ENCODE results near the gene GLMN. TPM values are rescaled to one million over a fixed set of nuclear protein-coding genes. Genes with fewer than 3 reads are reported as not detected.

The GLMN gene
- polyA plus RNA-seq, 2 donors = 7.5 to 22.1 TPM

- Histone ChIP-seq H3K36me3 (ENCODE audit: control insufficient read depth in 2 of 2, insufficient read depth in 2 of 2, low read length in 1 of 2) (peaks cover 0 to 8% of the 10 kb centered on the region in 2 donors), H3K4me1 (ENCODE audit: control insufficient read depth in 2 of 2, insufficient read depth in 2 of 2, low read length in 1 of 2) (no peaks in the 10 kb centered on the region), H3K4me3 (ENCODE audit: low read depth in 1 of 2, low read length in 2 of 2) (no peak overlapping the region), H3K27me3 (ENCODE audit: control insufficient read depth in 1 of 2, insufficient read depth in 2 of 2, low read length in 2 of 2) (no peaks in the 10 kb centered on the region), H3K9me3 (ENCODE audit: control insufficient read depth in 2 of 2, insufficient read depth in 1 of 2, low read depth in 1 of 2, low read length in 1 of 2) (peaks cover 0 to 9% of the 10 kb centered on the region in 2 donors), H3K27ac (ENCODE audit: low read depth in 2 of 2, low read length in 1 of 2) (no peak overlapping the region)
- WGBS, 2 donors = 89 to 97% methylated on average over 1 of the region's 1 CpG
Observed at GRCh38 chr1:92326681-92327080, 27.9 kb upstream of the GLMN start.

DNA sequence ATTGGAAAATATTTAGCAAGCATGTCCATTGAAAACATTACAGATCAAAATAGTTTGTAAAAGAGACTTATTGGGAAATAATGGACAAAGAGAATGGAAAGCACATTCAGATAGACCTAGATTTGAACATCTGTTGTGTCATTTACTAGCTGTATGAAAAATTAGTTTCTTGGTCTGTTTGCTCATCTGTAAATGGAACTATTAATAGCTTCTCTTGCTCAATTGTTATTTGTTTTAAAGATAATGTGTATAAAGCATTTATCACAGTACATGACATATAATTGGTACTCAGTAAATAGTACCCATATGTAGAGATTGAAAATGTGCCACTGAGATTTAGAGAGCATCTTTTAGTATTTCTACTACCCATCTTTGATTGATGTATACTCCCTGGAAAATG is 26.0 kb upstream of the GLMN start:
- no peaks in the 10 kb centered on the region for H3K4me1 ChIP-seq (ENCODE audit: control insufficient read depth in 2 of 2, insufficient read depth in 2 of 2, low read length in 1 of 2)
- no peak overlapping the region for H3K27ac ChIP-seq (ENCODE audit: low read depth in 2 of 2, low read length in 1 of 2)
- H3K27me3 ChIP-seq (ENCODE audit: control insufficient read depth in 1 of 2, insufficient read depth in 2 of 2, low read length in 2 of 2) = no peaks in the 10 kb centered on the region
- peaks cover 0 to 8% of the 10 kb centered on the region in 2 donors for H3K36me3 ChIP-seq (ENCODE audit: control insufficient read depth in 2 of 2, insufficient read depth in 2 of 2, low read length in 1 of 2)
- H3K4me3 ChIP-seq (ENCODE audit: low read depth in 1 of 2, low read length in 2 of 2) = no peak overlapping the region
- peaks cover 0 to 9% of the 10 kb centered on the region in 2 donors for H3K9me3 ChIP-seq (ENCODE audit: control insufficient read depth in 2 of 2, insufficient read depth in 1 of 2, low read depth in 1 of 2, low read length in 1 of 2)

DNA sequence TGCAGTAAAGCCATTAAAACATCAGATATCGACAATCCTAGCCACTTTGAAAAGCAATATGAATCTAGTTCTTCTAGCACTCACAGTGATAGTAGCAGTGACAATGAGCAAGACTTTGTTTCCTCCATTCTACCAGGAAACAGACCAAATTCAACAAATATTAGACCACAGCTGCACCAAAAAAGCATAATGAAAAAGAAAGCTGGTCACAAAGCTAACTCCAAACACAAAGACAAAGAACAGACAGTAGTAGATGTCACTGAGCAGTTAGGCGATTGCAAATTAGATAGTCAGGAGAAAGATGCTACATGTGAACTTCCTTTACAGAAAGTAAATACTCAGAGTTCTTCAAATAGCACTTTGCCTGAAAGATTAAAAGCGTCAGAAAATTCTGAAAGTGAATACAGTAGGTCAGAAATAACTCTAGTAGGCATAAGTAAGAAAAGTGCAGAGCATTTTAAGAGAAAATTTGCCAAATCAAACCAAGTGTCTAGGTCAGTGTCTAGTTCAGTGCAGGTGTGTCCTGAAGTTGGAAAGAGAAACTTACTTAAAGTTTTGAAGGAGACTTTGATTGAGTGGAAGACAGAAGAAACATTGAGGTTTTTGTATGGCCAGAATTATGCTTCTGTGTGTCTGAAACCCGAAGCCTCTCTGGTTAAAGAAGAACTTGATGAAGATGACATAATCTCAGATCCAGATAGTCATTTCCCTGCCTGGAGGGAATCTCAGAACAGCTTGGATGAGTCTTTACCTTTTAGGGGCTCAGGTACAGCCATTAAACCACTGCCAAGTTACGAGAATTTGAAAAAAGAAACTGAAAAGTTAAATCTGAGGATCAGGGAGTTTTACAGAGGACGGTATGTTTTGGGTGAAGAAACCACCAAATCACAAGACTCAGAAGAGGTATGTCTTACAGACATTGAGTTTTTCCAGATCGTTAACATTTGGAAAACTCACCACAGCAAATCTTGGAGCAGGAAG is 25.0 kb upstream of the GLMN start:
- H3K27ac ChIP-seq (ENCODE audit: low read depth in 2 of 2, low read length in 1 of 2) = no peak overlapping the region
- WGBS, 2 donors = 86 to 90% methylated on average over 7 of the region's 7 CpGs
- H3K9me3 ChIP-seq (ENCODE audit: control insufficient read depth in 2 of 2, insufficient read depth in 1 of 2, low read depth in 1 of 2, low read length in 1 of 2) = peaks cover 0 to 6% of the 10 kb centered on the region in 2 donors
- H3K4me1 ChIP-seq (ENCODE audit: control insufficient read depth in 2 of 2, insufficient read depth in 2 of 2, low read length in 1 of 2) = no peaks in the 10 kb centered on the region
- H3K4me3 ChIP-seq (ENCODE audit: low read depth in 1 of 2, low read length in 2 of 2) = no peak overlapping the region
- peaks cover 0 to 6% of the 10 kb centered on the region in 2 donors for H3K36me3 ChIP-seq (ENCODE audit: control insufficient read depth in 2 of 2, insufficient read depth in 2 of 2, low read length in 1 of 2)
- H3K27me3 ChIP-seq (ENCODE audit: control insufficient read depth in 1 of 2, insufficient read depth in 2 of 2, low read length in 2 of 2) = no peaks in the 10 kb centered on the region

GRCh38 chr1:92317836-92318493 is 19.2 kb upstream of the GLMN start:
- H3K9me3 ChIP-seq (ENCODE audit: control insufficient read depth in 2 of 2, insufficient read depth in 1 of 2, low read depth in 1 of 2, low read length in 1 of 2) = no peaks in the 10 kb centered on the region
- WGBS, 2 donors = 75 to 78% methylated on average over 3 of the region's 3 CpGs
- no peaks in the 10 kb centered on the region for H3K36me3 ChIP-seq (ENCODE audit: control insufficient read depth in 2 of 2, insufficient read depth in 2 of 2, low read length in 1 of 2)

GRCh38 chr1:92315766-92316599 is 17.2 kb upstream of the GLMN start:
- Histone ChIP-seq H3K36me3 (ENCODE audit: control insufficient read depth in 2 of 2, insufficient read depth in 2 of 2, low read length in 1 of 2) (peaks cover 0 to 3% of the 10 kb centered on the region in 2 donors), H3K4me1 (ENCODE audit: control insufficient read depth in 2 of 2, insufficient read depth in 2 of 2, low read length in 1 of 2) (no peaks in the 10 kb centered on the region), H3K4me3 (ENCODE audit: low read depth in 1 of 2, low read length in 2 of 2) (no peak overlapping the region), H3K9me3 (ENCODE audit: control insufficient read depth in 2 of 2, insufficient read depth in 1 of 2, low read depth in 1 of 2, low read length in 1 of 2) (no peaks in the 10 kb centered on the region), H3K27ac (ENCODE audit: low read depth in 2 of 2, low read length in 1 of 2) (no peak overlapping the region), H3K27me3 (ENCODE audit: control insufficient read depth in 1 of 2, insufficient read depth in 2 of 2, low read length in 2 of 2) (no peaks in the 10 kb centered on the region)
- 72 to 78% methylated on average over 6 of the region's 6 CpGs for WGBS, 2 donors

More at GRCh38 chr1:92317836-92318493, 19.2 kb upstream of the GLMN start:
- H3K27ac ChIP-seq (ENCODE audit: low read depth in 2 of 2, low read length in 1 of 2) = no peak overlapping the region
- H3K27me3 ChIP-seq (ENCODE audit: control insufficient read depth in 1 of 2, insufficient read depth in 2 of 2, low read length in 2 of 2) = no peaks in the 10 kb centered on the region
- H3K4me1 ChIP-seq (ENCODE audit: control insufficient read depth in 2 of 2, insufficient read depth in 2 of 2, low read length in 1 of 2) = no peaks in the 10 kb centered on the region
- no peak overlapping the region for H3K4me3 ChIP-seq (ENCODE audit: low read depth in 1 of 2, low read length in 2 of 2)

DNA sequence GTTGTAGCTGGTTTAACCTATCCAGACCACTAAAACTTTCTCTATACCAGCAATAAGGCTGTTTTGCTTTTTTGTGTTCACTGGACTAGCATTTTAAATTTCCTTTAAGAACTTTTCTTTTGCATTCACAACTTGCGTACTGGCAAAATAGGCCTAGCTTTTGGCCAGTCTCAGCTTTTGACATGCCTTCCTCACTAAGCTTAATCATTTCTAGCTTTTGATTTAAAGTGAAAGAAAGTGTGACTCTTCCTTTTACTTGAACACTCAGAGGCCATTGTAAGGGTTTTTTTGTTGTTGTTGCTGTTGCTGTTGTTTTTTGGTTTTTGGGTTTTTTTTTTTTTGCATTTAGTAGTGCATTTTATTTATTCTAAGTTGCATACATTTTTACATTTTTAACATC is 15.2 kb upstream of the GLMN start:
- H3K4me3 ChIP-seq (ENCODE audit: low read depth in 1 of 2, low read length in 2 of 2) = no peak overlapping the region
- no peaks in the 10 kb centered on the region for H3K4me1 ChIP-seq (ENCODE audit: control insufficient read depth in 2 of 2, insufficient read depth in 2 of 2, low read length in 1 of 2)
- H3K36me3 ChIP-seq (ENCODE audit: control insufficient read depth in 2 of 2, insufficient read depth in 2 of 2, low read length in 1 of 2) = peaks cover 0 to 3% of the 10 kb centered on the region in 2 donors
- H3K9me3 ChIP-seq (ENCODE audit: control insufficient read depth in 2 of 2, insufficient read depth in 1 of 2, low read depth in 1 of 2, low read length in 1 of 2) = no peaks in the 10 kb centered on the region
- no peaks in the 10 kb centered on the region for H3K27me3 ChIP-seq (ENCODE audit: control insufficient read depth in 1 of 2, insufficient read depth in 2 of 2, low read length in 2 of 2)
- 88 to 100% methylated on average over 1 of the region's 1 CpG for WGBS, 2 donors
- no peak overlapping the region for H3K27ac ChIP-seq (ENCODE audit: low read depth in 2 of 2, low read length in 1 of 2)

- Histone ChIP-seq H3K4me1 (ENCODE audit: control insufficient read depth in 2 of 2, insufficient read depth in 2 of 2, low read length in 1 of 2) (no peaks in the 10 kb centered on the region), H3K9me3 (ENCODE audit: control insufficient read depth in 2 of 2, insufficient read depth in 1 of 2, low read depth in 1 of 2, low read length in 1 of 2) (no peaks in the 10 kb centered on the region), H3K36me3 (ENCODE audit: control insufficient read depth in 2 of 2, insufficient read depth in 2 of 2, low read length in 1 of 2) (peaks cover 0 to 3% of the 10 kb centered on the region in 2 donors), H3K27me3 (ENCODE audit: control insufficient read depth in 1 of 2, insufficient read depth in 2 of 2, low read length in 2 of 2) (no peaks in the 10 kb centered on the region), H3K27ac (ENCODE audit: low read depth in 2 of 2, low read length in 1 of 2) (no peak overlapping the region), H3K4me3 (ENCODE audit: low read depth in 1 of 2, low read length in 2 of 2) (no peak overlapping the region)
Observed at GRCh38 chr1:92310185-92310597, 11.4 kb upstream of the GLMN start.

DNA sequence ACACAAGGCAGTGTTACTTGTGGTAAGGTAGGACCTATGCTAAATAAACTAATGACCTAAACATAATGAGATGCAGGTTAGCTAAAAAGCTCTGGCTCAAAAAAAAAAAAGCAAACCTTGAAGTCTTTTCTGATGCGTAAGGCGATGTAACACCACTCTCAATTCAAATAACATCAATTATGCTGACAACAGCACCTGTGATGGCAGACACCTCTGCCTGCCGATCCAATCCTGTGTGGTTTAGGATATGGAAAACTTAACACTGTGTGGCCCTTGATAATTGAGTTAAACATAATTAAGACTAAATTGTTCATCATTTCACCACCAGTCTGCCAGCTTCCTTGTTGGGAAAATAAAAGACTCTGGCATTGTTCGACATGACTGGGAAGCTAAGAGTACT is 9.2 kb upstream of the GLMN start:
- no peak overlapping the region for H3K4me3 ChIP-seq (ENCODE audit: low read depth in 1 of 2, low read length in 2 of 2)
- no peaks in the 10 kb centered on the region for H3K4me1 ChIP-seq (ENCODE audit: control insufficient read depth in 2 of 2, insufficient read depth in 2 of 2, low read length in 1 of 2)
- no peaks in the 10 kb centered on the region for H3K9me3 ChIP-seq (ENCODE audit: control insufficient read depth in 2 of 2, insufficient read depth in 1 of 2, low read depth in 1 of 2, low read length in 1 of 2)
- H3K27me3 ChIP-seq (ENCODE audit: control insufficient read depth in 1 of 2, insufficient read depth in 2 of 2, low read length in 2 of 2) = no peaks in the 10 kb centered on the region
- no peak overlapping the region for H3K27ac ChIP-seq (ENCODE audit: low read depth in 2 of 2, low read length in 1 of 2)
- 78 to 86% methylated on average over 4 of the region's 4 CpGs for whole genome bisulfite sequencing, 2 donors
- H3K36me3 ChIP-seq (ENCODE audit: control insufficient read depth in 2 of 2, insufficient read depth in 2 of 2, low read length in 1 of 2) = peaks cover 0 to 3% of the 10 kb centered on the region in 2 donors

- Histone ChIP-seq H3K4me1 (ENCODE audit: control insufficient read depth in 2 of 2, insufficient read depth in 2 of 2, low read length in 1 of 2) (no peaks in the 10 kb centered on the region), H3K36me3 (ENCODE audit: control insufficient read depth in 2 of 2, insufficient read depth in 2 of 2, low read length in 1 of 2) (no peaks in the 10 kb centered on the region), H3K9me3 (ENCODE audit: control insufficient read depth in 2 of 2, insufficient read depth in 1 of 2, low read depth in 1 of 2, low read length in 1 of 2) (no peaks in the 10 kb centered on the region), H3K27me3 (ENCODE audit: control insufficient read depth in 1 of 2, insufficient read depth in 2 of 2, low read length in 2 of 2) (no peaks in the 10 kb centered on the region), H3K4me3 (ENCODE audit: low read depth in 1 of 2, low read length in 2 of 2) (no peak overlapping the region), H3K27ac (ENCODE audit: low read depth in 2 of 2, low read length in 1 of 2) (no peak overlapping the region)
Observed at GRCh38 chr1:92306020-92306419, 7.2 kb upstream of the GLMN start.
